ENCODE results near the gene DLGAP4.

Gene DLGAP4

DNA sequence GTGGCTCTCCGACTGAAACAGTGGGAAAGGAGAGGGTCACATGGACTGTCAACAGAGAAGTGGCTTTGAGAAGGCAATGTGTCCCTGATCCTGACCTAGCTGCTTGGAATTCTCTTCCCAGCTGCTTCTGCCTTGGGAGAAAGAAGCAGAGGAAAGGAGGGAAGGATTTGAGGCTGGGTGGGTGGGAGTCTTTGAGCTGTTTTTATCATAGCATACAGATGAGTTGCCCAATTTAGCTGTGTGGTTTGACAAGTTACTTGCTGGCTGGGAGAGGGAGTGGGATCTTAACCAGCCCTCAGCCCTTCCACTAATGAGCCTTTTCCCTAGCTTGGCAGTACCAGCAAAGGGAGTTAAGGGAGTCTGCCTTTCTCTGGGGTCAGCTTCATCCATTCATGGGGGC, 184.1 kb downstream of the DLGAP4 start:
- H3K79me2 ChIP-seq (ENCODE audit: insufficient read depth, low read length) = no peaks in the 10 kb centered on the region
- no peak overlapping the region for H3K4me3 ChIP-seq (ENCODE audit: insufficient read depth, low read length, poor library complexity, severe bottlenecking)
- H3K27ac ChIP-seq (ENCODE audit: low read depth, low read length) = no peak overlapping the region
- H3K36me3 ChIP-seq (ENCODE audit: low read length) = no peaks in the 10 kb centered on the region
- no peaks in the 10 kb centered on the region for H3K9me3 ChIP-seq (ENCODE audit: insufficient read depth, low read length)
- no peaks in the 10 kb centered on the region for H3K9me2 ChIP-seq (replicated peaks; ENCODE audit: insufficient read depth, low read length)
- no peaks in the 10 kb centered on the region for H4K20me1 ChIP-seq (ENCODE audit: low read depth, low read length)
- no peaks in the 10 kb centered on the region for H3K27me3 ChIP-seq (ENCODE audit: low read length)
- TF ChIP-seq, protein P1, sequence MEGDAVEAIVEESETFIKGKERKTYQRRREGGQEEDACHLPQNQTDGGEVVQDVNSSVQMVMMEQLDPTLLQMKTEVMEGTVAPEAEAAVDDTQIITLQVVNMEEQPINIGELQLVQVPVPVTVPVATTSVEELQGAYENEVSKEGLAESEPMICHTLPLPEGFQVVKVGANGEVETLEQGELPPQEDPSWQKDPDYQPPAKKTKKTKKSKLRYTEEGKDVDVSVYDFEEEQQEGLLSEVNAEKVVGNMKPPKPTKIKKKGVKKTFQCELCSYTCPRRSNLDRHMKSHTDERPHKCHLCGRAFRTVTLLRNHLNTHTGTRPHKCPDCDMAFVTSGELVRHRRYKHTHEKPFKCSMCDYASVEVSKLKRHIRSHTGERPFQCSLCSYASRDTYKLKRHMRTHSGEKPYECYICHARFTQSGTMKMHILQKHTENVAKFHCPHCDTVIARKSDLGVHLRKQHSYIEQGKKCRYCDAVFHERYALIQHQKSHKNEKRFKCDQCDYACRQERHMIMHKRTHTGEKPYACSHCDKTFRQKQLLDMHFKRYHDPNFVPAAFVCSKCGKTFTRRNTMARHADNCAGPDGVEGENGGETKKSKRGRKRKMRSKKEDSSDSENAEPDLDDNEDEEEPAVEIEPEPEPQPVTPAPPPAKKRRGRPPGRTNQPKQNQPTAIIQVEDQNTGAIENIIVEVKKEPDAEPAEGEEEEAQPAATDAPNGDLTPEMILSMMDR (IDR thresholded peaks at IDR 0.05; ENCODE audit: insufficient read depth, low read length, poor library complexity, severe bottlenecking) = no peak
- no peak for TF ChIP-seq EZH2phosphoT487 (conservative IDR thresholded peaks at IDR 0.05; ENCODE audit: low read length)
- no peak overlapping the region for H3K4me2 ChIP-seq (ENCODE audit: low read depth, low read length, poor library complexity, severe bottlenecking)
- H3K9ac ChIP-seq (ENCODE audit: low read length) = no peak overlapping the region
- no peaks in the 10 kb centered on the region for H3F3A ChIP-seq (ENCODE audit: insufficient read depth)
- no peak overlapping the region for H2AFZ ChIP-seq (ENCODE audit: low read depth, low read length, severe bottlenecking)

DNA sequence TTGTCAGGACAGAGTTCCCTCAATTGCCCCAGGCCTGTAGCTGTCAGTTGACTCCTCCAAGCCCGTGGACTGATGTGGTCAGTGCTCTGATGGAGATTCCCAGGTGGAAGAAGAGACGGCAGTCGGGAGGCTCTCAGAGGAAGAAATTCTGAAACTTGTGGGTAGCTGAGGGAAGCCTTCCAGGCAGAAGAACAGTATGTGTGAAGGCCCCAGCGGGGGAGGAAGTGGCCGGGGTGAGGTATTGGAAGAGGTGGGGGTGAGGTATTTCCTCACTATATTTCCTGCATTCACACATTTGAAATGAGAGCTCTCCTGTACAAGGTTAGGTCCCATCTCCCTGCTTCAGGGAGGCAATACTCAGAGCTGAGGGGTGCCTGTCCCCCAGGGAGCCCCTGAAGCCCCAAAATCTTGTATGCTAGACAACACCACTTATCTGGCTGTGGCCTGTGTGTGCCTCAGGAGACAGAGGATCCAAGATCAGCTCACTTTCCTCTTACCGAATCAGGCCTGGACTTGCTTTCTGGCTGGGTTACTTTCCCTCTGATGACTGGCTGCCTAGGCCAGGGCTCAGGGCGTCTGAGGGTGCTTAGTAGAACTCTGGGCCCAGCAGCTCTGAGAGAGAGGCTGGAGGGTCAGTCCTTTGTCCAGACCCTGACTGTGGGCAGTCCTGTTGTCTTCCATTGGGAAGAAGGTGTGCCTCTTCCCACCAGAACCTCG, 185.9 kb downstream of the DLGAP4 start:
- H4K20me1 ChIP-seq (ENCODE audit: low read depth, low read length) = no peaks in the 10 kb centered on the region
- no peaks in the 10 kb centered on the region for H3K9me3 ChIP-seq (ENCODE audit: insufficient read depth, low read length)
- no peaks in the 10 kb centered on the region for H3F3A ChIP-seq (ENCODE audit: insufficient read depth)
- no peak overlapping the region for H2AFZ ChIP-seq (ENCODE audit: low read depth, low read length, severe bottlenecking)
- no peak overlapping the region for H3K4me3 ChIP-seq (ENCODE audit: insufficient read depth, low read length, poor library complexity, severe bottlenecking)
- no peaks in the 10 kb centered on the region for H3K27me3 ChIP-seq (ENCODE audit: low read length)
- TF ChIP-seq, protein P1 (IDR thresholded peaks at IDR 0.05; ENCODE audit: insufficient read depth, low read length, poor library complexity, severe bottlenecking) = no peak
- no peak for TF ChIP-seq EZH2phosphoT487 (conservative IDR thresholded peaks at IDR 0.05; ENCODE audit: low read length)
- no peak overlapping the region for H3K9ac ChIP-seq (ENCODE audit: low read length)
- H3K79me2 ChIP-seq (ENCODE audit: insufficient read depth, low read length) = no peaks in the 10 kb centered on the region
- H3K9me2 ChIP-seq (replicated peaks; ENCODE audit: insufficient read depth, low read length) = no peaks in the 10 kb centered on the region
- no peaks in the 10 kb centered on the region for H3K36me3 ChIP-seq (ENCODE audit: low read length)
- no peak overlapping the region for H3K4me2 ChIP-seq (ENCODE audit: low read depth, low read length, poor library complexity, severe bottlenecking)
- H3K27ac ChIP-seq (ENCODE audit: low read depth, low read length) = no peak overlapping the region

- H3K4me2 ChIP-seq (ENCODE audit: low read depth, low read length, poor library complexity, severe bottlenecking) = no peak overlapping the region
- H3K9me3 ChIP-seq (ENCODE audit: insufficient read depth, low read length) = no peaks in the 10 kb centered on the region
- no peaks in the 10 kb centered on the region for H3K27me3 ChIP-seq (ENCODE audit: low read length)
- no peak overlapping the region for H3K27ac ChIP-seq (ENCODE audit: low read depth, low read length)
- H3K9me2 ChIP-seq (replicated peaks; ENCODE audit: insufficient read depth, low read length) = no peaks in the 10 kb centered on the region
- no peaks in the 10 kb centered on the region for H3K36me3 ChIP-seq (ENCODE audit: low read length)
- TF ChIP-seq, protein P1 (IDR thresholded peaks at IDR 0.05; ENCODE audit: insufficient read depth, low read length, poor library complexity, severe bottlenecking) = no peak
- TF ChIP-seq EZH2phosphoT487 (conservative IDR thresholded peaks at IDR 0.05; ENCODE audit: low read length) = no peak
- no peak overlapping the region for H3K9ac ChIP-seq (ENCODE audit: low read length)
- H2AFZ ChIP-seq (ENCODE audit: low read depth, low read length, severe bottlenecking) = no peak overlapping the region
- no peaks in the 10 kb centered on the region for H3F3A ChIP-seq (ENCODE audit: insufficient read depth)
- no peaks in the 10 kb centered on the region for H3K79me2 ChIP-seq (ENCODE audit: insufficient read depth, low read length)
- H4K20me1 ChIP-seq (ENCODE audit: low read depth, low read length) = no peaks in the 10 kb centered on the region
- no peak overlapping the region for H3K4me3 ChIP-seq (ENCODE audit: insufficient read depth, low read length, poor library complexity, severe bottlenecking)
These were observed 187.1 kb downstream of the DLGAP4 start for GRCh38 chr20:36493051-36493800.
